Activated T-cell treated with anti-CD3 and anti-CD28 coated beads, Interleukin-2, amount 50 U/mL, for 4 hours (primary cell): ENCODE results near the gene CD7. TPM values are rescaled to one million over a fixed set of nuclear protein-coding genes. Genes with fewer than 3 reads are reported as not detected.
A peak's percentile ranks its signal among the peaks of the same experiment; 100 is the strongest.

Source experiments
- ATAC-seq, 2 donors: fragments of 200-7000 bp; cut with Tn5 transposase; one replicate each; pipeline ENCODE4 v1.10.0; 2021
- DNase-seq: peaks from one replicate; pipeline ENCODE4 v3.0.0-alpha.2; 2020
- H3K27me3 Mint-ChIP-seq: one replicate; pipeline ENCODE4 v1.8.0; 2021; ENCODE audit warnings: low read depth, mixed read lengths
- H3K36me3 Mint-ChIP-seq: one replicate; pipeline ENCODE4 v1.8.0; 2022; ENCODE audit warnings: mixed read lengths; ENCODE audit not compliant: insufficient read depth
- H3K4me1 Mint-ChIP-seq: one replicate; pipeline ENCODE4 v1.8.0; 2021; ENCODE audit warnings: low read depth, mixed read lengths
- H3K4me3 Mint-ChIP-seq: one replicate; pipeline ENCODE4 v1.8.0; 2021; ENCODE audit warnings: mild to moderate bottlenecking, moderate library complexity, mixed read lengths
- H3K9me3 Mint-ChIP-seq: one replicate; pipeline ENCODE4 v1.8.0; 2021; ENCODE audit warnings: mixed read lengths
- total RNA-seq, 3 donors: library from RNA; stranded (reverse); gene quantifications; one replicate each; pipeline ENCODE4 v1.2.1, GENCODE V29; 2021

Gene CD7
- total RNA-seq, 3 donors from 2014 or later: 256 to 382 (median 364) TPM

GRCh38 chr17:82267575-82268379 is 49.6 kb downstream of the CD7 start:
- no peaks in the 10 kb centered on the region for H3K9me3 Mint-ChIP-seq
- DNase-seq (peak; percentile 50), ATAC-seq (peak; percentile 69 to 73)
- H3K4me1 Mint-ChIP-seq: peaks cover 72% of the 10 kb centered on the region
- no peaks in the 10 kb centered on the region for H3K27me3 Mint-ChIP-seq
- peaks cover 34% of the 10 kb centered on the region for H3K36me3 Mint-ChIP-seq
- peak overlapping the region; percentile 25 for H3K4me3 Mint-ChIP-seq

- H3K27me3 Mint-ChIP-seq: no peaks in the 10 kb centered on the region
- H3K4me1 Mint-ChIP-seq: peaks cover 58% of the 10 kb centered on the region
- H3K4me3 Mint-ChIP-seq: no peak overlapping the region
- no peak for ATAC-seq
- DNase-seq: no peak
- H3K9me3 Mint-ChIP-seq: no peaks in the 10 kb centered on the region
- peaks cover 38% of the 10 kb centered on the region for H3K36me3 Mint-ChIP-seq
Measured at GRCh38 chr17:82266142-82266541, 51.3 kb downstream of the CD7 start.

Other genes with a start within 250 kb of the CD7 start
- gene FASN, start 219.4 kb downstream of the CD7 start, total RNA-seq: 100 to 1,000 TPM; 365 to 468 (median 403) TPM
- 10 to 100 TPM; 48.9 to 64.6 (median 60.5) TPM for gene CCDC57, start 104.8 kb downstream of the CD7 start, total RNA-seq
- gene SLC16A3, start 88.6 kb downstream of the CD7 start, total RNA-seq: 10 to 100 TPM; 22.0 to 31.5 (median 26.3) TPM
- gene CSNK1D, start 43.9 kb downstream of the CD7 start, total RNA-seq: 100 to 1,000 TPM; 152 to 170 (median 164) TPM
- 1 to 10 TPM; 2.6 to 3.8 (median 3.0) TPM for gene SECTM1, start 16.2 kb upstream of the CD7 start, total RNA-seq
- gene TEX19, start 41.6 kb upstream of the CD7 start, total RNA-seq: under 1 TPM; 0.16 to 0.38 (median 0.25) TPM
- gene UTS2R, start 54.2 kb upstream of the CD7 start, total RNA-seq: not detected
- 10 to 100 TPM; 16.5 to 19.9 (median 19.0) TPM for gene HEXD, start 100.7 kb upstream of the CD7 start, total RNA-seq
- 10 to 100 TPM; 23.2 to 29.1 (median 24.0) TPM for gene OGFOD3, start 101.0 kb upstream of the CD7 start, total RNA-seq
- gene CYBC1, start 133.1 kb upstream of the CD7 start, total RNA-seq: 100 to 1,000 TPM; 151 to 165 (median 156) TPM
- 10 to 100 TPM; 40.9 to 55.9 (median 45.9) TPM for gene NARF, start 141.1 kb upstream of the CD7 start, total RNA-seq
- gene FOXK2, start 202.1 kb upstream of the CD7 start, total RNA-seq: 10 to 100 TPM; 73.6 to 78.5 (median 75.9) TPM